ENCODE data around the gene MYO16.

DNA sequence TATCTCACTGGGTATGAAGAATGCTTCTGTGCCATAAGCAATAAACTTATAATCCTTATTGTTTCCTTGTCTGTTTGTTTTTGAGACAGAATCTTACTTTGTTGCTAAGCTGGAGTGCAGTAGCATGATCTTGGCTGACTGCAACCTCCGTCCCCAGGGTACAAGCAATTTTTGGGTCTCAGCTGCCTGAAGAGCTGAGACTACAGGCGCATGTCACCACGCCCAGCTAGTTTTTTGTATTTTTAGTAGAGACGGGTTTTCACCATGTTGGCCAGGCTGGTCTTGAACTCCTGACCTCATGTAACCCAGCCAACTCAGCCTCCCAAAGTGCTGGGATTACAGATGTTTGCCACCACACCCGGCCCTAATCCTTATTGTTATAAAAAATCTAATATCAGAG, 112.5 kb downstream of the MYO16 start:
- TF ChIP-seq POLR2A (IDR thresholded peaks at IDR 0.05; ENCODE audit: low read depth, low read length) (no peak), POLR2AphosphoS5 (IDR thresholded peaks at IDR 0.05; ENCODE audit: low read depth, low read length) (no peak), PAX5 (IDR thresholded peaks at IDR 0.05; ENCODE audit: insufficient read depth, low read length, severe bottlenecking) (no peak), POU2F2 (IDR thresholded peaks at IDR 0.05; ENCODE audit: low read depth, low read length) (no peak), SPI1 (IDR thresholded peaks at IDR 0.05; ENCODE audit: low read depth, low read length) (no peak)

Measured in GM12891 (cell line).